ENCODE measurements around the gene CFI.
A peak's percentile ranks its signal among the peaks of the same experiment; 100 is the strongest.
"Not testable (repeated sequence)": the region's sequence is repeated elsewhere in the genome, so short reads cannot be mapped to it uniquely, and the experiment has no call there.

The CFI gene

DNA sequence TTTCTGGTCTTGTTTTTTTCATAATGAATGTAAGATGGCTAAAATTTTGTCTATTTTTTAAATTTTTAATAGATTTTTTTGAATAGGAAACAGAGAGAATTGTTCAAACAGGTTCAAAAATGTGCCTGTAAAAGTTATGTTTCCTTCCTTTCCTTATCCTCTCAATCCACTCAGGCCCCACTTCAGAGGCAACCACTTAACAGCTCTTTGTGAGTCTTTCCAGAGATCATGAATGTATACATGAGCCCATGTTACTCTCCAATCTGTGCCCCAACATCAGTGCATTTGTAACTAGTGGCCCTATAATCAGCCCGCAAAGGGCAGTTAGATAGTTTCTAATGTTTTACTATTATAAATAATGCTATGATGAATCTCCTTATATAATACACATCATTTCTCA is 14.0 kb downstream of the CFI start:
- DNase-seq: no peak

DNA sequence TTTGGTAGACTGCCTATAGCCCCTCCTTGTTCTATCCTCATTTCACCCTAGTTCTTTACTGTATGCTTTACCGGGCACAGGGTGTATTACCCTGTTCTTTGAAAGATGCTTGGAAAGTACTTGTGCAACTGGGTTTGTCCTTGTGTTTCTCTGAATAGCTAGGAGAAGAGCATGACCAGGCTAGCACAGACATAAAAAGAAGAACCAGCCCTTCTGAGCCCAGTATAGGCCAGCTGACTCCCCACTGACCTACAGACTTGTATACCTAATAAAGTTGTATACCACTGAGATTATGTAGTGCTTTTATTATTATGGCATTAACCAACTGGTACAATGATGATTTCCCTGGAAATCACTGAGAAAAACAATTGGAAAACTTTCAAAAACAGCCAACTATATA is 15.0 kb downstream of the CFI start:
- no peak for DNase-seq

DNA sequence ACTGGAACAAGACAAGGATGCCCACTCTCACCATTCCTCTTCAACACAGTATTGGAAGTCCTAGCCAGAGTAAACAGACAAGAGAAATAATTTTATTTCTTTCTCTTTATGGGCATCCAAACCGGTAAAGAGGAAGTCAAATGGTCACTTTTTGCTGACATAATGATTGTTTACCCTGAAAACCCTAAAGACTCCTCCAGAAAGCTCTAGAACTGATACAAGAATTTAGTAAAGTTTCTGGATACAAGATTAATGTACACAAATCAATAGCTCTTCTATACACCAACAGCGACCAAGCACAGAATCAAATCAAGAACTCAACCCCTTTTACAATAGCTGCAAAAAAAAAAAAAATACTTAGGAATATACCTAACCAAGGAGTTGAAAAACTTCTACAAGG is 19.7 kb downstream of the CFI start:
- not testable (repeated sequence) for DNase-seq

DNA sequence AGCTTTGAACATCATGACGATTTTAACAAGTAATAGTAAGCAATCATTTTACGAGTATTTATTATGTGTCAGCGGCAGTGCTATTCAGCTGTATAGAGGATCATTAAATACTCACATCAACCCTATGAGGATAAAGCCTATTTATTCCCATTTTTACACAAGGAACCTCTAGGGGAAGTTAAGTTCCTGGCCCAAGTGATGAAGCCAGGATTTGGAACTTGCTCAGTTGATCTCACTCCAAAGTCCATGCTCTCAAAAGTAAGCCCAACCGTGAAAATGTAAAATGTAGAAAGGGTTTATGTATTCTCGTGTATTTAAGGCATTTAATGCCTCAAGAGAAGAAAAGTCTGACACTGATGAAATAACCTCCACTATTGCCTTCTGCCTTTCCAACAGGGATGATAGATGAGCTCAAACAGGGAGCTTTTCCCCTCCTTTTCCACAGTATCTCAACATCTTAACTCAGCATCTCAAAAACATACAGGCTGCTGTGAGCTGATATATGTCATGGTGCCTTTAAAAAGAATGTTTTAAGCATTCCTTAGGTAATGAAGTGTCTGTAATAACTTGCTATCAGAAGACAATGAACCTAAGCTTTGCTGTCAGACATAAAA is 36.9 kb downstream of the CFI start:
- DNase-seq: no peak

DNA sequence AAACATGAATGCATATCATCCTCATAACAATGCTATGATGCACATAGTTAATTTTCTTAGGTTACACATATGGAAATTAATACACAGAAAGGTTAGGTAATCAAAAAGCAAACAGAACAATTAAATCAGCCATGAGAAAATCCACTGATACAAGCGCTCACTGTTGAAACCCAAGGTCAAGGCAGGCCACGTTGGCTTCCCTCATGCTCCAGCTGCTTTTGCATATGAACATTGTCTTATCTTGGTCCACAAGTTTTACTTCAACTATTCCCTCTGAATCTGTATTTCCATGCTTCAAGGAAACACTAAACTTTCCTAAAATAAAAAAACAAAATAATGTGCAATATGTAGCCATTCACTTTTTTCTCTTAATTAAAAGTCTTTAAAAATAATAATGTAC is 37.4 kb downstream of the CFI start:
- no peak for DNase-seq

DNA sequence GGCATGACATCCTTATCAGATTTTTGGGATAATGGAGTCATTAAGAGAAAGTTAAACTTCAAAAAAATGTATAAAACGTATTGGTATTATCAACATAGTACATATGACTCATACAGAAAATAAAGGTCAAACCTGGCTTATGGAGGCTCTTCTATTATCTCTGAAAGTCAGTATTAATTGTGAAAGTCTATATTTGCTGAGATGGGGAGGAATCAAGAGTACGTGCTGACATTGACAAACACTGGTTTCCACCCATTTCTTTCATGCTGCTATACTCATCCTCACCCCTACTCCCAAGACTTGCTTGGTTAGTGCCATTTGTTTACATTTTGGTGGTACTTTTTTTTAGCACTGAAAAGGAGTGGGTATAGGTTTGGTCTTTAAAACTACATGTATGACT is 41.1 kb downstream of the CFI start:
- DNase-seq: no peak

DNA sequence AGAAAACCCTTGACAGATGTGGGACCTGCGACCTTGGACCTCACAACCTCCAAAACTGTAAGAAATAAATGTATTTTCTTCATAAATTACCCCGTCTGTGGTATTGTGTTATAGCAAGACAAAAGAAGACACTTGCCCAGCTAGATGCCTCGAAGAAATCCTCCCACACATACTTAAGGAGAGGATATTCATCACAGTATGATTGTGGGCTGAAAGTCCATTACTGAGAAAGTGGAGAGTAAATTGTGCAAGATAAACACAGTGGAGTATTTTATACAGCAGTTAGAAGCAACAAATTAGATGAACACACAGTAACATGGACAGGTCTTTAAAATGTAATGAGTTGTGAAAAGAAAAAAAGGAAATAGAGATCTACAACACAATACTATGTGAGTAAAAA is 46.1 kb downstream of the CFI start:
- no peak for DNase-seq

DNA sequence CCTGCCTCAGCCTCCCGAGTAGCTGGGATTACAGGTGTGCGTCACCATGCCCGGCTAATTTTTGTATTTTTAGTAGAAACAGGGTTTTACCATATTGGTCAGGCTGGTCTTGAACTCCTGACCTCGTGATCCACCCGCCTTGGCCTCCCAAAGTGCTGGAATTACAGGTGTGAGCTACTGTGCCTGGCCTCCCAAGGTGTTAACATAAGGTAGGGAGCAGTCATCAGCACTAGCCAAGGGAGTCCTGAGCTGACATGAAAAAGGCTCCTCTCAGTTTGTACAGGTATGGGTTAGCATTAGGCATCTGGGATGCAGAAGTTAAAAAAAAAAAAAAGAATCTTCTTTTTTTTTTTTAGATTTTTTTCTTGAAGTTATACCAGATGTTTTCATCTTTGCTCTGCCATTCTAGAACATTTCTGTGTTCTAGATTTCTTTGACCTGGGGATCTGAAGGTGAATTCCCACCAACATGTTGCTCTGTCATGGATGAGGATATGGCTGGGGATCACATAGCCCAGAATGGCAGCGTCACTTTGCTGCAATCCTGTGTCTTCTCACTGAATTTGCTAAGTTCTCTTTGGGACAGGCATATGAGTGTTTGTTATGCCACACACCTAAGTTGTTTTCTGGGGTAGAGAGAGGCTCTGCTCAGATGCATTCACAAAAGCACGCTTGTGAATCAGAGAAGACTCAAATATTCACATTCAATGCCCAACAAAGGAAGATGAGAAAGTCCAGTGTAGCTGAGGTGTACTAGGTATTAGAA is 47.5 kb downstream of the CFI start:
- DNase-seq: no peak

DNA sequence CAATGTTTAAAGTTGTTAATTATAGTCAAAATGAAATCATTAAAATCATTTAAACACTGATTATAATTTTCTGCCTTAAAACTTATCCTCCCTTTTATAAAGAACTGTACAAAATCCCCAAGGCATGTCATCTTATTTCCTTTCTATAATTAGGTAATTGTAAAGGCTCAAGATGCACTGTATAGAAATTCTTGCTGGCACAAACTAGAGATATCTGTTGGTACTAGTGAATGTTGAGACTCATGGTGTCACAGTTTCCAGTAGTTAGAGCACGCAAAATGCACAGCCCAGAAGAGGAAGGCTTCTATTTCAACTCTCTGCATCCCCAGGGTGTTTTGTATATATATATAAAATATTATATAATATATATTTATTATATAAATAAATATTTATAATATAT is 49.3 kb downstream of the CFI start:
- peak; percentile 3 for DNase-seq

DNA sequence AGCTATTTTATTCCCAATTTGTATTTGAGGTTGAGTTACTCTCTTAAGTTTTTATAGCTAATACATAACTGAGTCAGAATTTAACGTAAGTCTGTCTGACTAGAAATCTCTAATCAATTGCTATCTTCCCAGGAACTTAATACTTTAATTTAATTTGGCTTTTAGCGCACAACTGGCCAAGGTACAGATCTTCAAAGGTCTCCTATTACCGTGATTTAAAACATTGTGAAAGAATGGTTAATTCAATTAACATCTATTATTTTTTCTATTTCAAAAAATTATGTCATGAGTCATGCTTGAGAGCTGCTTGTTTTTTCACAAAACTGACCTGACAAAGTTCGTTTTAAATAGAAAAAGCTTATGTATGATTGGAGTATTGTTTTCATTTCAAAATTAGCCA is 49.9 kb downstream of the CFI start:
- DNase-seq: no peak

DNA sequence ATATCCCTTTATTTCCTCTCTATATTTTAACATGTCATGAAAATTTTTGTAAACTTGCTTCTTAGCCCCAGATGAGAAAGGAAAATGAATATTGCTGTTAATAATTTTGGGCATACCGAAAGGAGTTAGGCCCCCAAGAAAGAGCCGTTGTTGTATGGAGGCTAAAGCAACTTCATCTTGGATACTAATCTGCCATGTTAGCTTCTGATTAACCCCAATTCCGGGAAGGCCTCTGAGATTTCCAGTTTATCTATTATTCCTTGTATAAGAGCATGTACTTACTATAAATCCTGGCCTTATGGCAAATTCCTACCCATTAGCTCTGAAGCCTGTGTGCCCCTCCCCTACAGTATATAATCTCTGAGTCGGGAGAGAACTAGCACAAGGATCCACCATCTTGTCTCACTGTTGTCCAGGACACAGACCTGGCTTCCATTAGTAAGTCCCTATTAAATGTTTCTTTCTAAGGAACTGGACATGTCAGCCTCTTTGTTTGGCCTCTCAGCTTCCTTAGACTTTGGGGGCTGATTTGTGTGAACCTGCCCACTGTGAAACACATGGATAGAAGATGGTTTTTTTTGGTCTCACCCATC is 51.1 kb downstream of the CFI start:
- no peak for DNase-seq

DNA sequence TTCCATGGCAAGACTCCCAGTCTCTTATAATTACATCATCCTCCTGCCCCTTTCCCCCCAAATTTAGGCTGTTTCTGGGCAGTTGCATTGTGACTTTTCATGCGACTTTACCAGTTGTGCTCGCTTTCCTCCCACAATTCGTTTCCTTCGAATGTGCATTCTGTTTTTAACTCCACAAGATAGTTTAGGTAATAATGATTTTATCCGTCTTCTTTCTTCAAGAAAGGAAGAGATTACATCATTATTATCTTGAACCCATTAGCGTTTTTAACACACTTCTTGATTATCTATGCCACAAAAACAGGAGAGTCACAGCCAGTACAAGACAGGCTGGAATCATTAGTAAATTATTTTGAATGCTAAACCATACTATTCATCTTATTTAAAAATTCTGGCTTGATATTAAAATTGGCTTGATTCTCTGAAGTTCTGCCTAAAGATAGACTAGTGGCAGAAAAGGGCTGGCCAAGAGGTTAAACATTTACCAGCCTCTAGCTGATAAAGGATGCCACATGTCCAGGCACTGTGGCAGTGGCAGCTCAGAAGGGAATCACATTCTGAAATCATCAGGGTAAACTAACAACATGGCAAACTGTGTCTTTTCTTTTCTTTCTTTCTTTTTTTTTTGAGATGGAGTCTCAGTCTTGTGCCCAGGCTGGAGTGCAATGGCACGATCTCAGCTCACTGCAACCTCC is 52.3 kb downstream of the CFI start:
- DNase-seq: no peak

DNA sequence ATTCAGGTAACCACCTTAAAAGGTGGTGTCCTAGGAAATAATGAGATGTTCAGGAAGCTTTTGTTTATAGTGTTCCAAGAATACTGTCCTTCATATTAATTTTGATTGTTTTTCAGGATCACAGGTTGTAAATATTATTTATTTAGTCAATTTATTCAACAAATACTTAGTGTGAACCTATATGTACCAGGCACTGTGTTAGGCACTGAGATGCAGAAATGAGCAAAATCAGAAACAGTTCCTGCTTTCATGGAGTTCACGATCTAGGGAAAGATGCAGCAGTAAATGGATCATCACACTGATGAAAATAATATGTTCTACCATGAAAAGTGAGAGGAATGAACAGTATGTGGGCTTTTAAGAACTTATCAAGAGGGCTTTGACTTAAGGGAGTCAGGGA is 53.7 kb downstream of the CFI start:
- no peak for DNase-seq

DNA sequence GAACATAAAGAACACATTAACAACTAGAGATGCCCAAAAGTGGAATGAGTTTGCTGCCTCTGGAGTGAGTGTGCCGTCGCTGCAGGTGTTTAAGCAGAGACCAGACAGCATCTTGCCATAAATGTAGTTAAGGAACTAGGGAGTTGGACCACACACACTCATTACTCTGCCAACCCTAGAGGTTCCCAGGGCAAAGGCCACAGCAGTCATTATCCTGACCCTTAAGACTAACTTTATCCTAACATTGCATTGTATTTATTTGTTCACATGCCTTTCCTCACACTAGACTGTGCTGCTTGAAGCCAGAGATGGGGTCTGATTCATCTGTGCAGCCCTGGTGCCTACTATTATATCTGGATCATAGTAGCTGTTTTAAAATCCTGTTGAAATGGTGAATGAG is 55.1 kb downstream of the CFI start:
- no peak for DNase-seq

DNA sequence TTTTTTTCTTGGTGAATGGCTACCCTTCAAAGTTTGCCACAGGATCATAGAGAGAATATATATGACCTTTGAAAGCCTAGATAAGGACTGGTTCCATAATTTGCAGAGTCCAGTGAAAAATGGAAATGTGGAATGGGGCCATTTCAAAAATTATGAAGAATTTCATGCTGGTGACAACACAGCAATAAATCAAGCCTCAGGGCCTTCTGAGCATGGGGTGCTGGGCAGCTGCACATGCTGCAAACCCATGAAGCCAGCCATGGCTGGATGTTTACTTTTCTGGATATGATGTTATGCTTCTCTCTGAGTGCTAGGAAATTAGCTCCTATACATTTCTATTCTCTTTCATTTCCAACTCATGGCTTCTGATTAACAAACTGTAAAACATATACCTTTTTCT is 56.0 kb downstream of the CFI start:
- DNase-seq: no peak

DNA sequence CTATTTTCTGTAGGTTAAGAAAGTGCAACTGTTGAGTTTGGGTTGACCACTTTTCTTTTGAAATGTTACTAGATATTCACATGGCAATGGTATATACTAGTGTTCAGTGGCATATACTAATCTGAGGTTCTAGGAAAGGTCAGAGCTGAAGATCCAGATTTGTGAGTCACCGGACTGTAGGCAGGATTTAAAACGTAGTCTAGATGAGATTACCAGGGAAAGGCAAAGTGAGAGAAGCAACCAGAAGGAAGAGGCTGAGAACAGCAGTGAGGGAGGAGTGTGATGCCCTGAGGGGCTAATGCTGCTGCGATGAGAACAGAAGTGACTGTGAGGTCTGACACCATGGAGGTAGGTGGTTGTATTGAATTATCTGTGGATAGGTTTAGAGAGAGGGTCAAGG is 62.3 kb downstream of the CFI start:
- DNase-seq: no peak

DNA sequence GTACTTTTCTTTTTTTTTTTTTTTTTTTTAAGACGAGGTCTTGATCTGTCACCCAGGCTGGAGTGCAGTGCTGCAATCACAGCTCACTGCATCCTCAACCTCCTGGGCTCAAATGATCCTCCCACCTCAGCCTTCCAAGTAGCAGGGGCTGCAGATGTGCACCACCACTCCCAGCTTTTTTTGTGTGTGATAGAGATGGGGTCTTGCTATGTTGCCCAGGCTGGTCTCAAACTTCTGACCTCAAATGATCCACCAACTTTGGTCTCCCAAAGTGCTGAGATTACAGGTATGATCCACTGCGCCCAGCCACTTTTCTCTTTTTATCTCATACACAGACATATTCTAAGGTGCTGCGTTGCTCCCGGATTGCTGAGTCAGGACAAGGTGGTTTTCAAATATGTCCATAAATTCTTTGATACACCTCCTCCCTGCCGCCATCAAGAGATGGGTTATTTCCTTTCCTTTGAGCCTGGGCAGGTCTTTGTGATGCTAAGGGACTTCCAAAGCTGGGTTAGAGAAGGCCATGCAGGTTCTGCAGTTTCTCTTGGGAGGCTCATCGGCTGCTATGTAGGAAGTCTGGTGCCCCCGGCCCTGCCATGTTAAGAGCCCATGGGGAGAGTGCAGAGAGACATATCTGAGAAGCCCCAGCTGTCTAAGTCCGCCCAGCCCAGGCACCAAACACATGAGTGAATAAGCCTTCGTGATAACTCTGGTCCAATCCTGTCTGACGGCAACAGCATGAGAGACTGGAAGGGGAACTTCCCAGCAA is 63.5 kb downstream of the CFI start:
- no peak for DNase-seq

DNA sequence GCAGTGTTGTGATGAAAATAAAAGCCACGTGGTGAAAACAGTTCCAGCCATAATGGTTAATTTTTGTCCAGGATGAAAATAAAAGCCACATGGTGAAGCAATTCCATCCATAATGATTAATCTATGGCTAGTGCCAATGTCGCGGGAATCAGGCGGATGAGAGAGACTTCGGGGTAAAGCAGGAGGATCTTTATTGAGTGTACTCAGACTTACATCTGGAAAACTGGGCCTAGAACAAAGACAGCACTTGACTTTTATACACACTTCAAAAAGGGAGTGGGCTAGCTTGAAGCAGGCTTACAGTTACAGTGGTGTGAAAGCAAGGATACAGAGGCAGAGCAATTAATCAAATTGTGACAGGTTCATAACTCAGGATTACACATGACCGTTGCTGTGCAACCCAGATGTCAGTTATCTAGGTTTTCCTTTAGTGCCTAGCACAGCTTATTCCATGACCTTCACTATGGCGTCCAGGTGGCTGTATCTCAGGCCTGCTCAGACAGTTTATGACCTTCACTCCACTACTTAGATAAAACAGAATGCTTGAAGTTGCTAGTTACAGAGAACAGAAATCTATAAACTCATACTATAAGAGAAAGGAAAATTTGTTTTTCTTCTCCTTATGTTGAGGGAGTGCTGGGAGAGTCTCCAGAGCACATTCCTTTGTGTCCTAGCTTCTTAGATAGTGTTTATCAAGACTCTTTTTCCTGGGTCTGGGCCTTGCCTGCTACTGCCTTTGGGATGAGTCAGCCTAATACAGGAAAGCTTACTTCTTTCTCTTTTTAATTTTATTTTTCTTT is 66.0 kb downstream of the CFI start:
- DNase-seq: no peak

DNA sequence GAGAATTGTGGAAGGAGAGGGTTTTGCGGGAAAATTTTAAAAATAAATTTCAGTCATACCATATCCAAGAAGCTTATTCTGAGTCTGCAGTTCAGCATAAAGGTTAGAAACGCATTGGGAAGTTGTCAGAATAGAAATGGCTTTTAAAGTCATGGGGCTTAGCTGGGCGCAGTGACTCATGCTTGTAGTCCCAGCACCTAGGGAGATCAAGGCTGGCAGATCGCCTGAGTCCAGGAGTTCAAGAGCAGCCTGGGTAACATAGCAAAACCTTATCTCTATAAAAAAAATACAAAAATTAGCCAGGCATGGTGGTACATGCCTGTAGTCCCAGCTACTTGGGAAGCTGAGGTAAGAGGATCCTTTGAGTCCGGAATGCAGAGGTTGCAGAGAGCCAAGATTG is 68.1 kb downstream of the CFI start:
- no peak for DNase-seq

DNA sequence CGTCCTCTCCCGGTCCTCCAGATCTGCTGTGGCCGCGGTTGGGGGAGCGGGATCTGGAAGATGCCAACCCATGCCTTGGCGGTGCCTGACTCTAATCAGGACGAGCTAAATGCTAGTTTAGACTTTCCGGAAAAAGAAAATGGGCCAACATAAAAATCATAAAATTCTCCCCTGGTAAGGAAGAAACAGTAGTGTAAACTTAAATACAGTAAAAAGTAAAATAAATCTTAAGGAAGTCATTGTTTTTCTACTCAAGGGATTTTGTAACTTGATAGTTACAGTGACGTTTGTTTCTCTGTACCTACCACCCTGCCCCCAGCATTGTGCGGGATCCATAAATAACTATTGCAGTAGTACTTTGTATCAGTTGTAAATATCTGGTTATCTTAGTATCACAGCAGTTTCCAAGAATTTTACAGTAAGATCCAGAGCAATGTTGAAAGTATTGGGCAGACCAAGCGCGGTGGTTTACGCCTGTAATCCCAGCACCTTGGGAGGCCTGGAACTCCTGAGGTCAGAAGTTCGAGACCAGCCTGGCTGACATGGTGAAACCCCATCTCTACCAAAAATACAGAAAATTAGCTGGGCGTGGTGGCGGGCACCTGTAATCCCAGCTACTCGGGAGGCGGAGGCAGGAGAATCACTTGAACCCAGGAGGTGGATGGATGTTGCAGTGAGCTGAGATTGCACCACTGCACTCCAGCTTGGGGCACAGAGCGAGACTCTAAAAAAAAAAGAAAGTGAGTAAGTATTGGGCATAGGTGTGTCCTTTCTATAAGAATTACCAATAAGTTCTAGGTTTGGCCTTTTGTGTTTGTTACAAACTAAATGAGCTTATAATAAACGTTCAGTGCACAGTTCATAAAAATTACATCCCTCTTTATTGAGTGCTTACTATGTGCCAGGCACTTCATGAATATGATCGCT is 70.9 kb downstream of the CFI start:
- no peak for DNase-seq

All from NCI-H345 (cell line).